OCI-LY7 (cell line): ENCODE measurements around the gene KIF22. TPM values are rescaled to one million over a fixed set of nuclear protein-coding genes. Genes with fewer than 3 reads are reported as not detected.

Experiments used
- BruUV-seq: library from RNA; stranded (reverse); fragments of 400-500 nt; replicated peaks from 2 replicates; lab custom pipeline; 2021; lab: Mats Ljungman, UMichigan
- CTCF ChIA-PET: fragments of 300-600 bp; sonication (Branson Sonifier 250); formaldehyde crosslinking; loops from one replicate; lab custom pipeline; 2022; ENCODE audit warnings: antibody characterized with exemption; ENCODE audit not compliant: unreplicated experiment; lab: Charles Lee
- POLR2A ChIA-PET: fragments of 300-600 bp; sonication (Branson Sonifier 250); formaldehyde crosslinking; loops from one replicate; lab custom pipeline; 2022; ENCODE audit warnings: antibody characterized with exemption; lab: Charles Lee
- DNase-seq: peaks from one replicate; pipeline ENCODE4 v3.0.0-alpha.2; 2015; ENCODE audit warnings: low spot score
- H2AFZ ChIP-seq: fragments of 200-600 bp; sonication (generic), shearing (Covaris generic); 2 replicates; pipeline ENCODE4 v1.6.1; 2014; ENCODE audit warnings: mild to moderate bottlenecking, antibody characterized with exemption, low read length, moderate library complexity
- H3K27ac ChIP-seq: fragments of 200-600 bp; sonication (generic); 2 replicates; pipeline ENCODE4 v1.5.1; 2014; ENCODE audit warnings: mixed run types, low read depth, mild to moderate bottlenecking, moderate library complexity, low read length, inconsistent platforms; ENCODE audit not compliant: poor library complexity, severe bottlenecking
- H3K36me3 ChIP-seq: fragments of 200-600 bp; sonication (generic); 2 replicates; pipeline ENCODE4 v1.6.1; 2014; ENCODE audit warnings: mild to moderate bottlenecking, antibody characterized with exemption, low read length, moderate library complexity, mixed read lengths; ENCODE audit not compliant: insufficient read depth
- H3K4me1 ChIP-seq: fragments of 200-600 bp; sonication (generic); 2 replicates; pipeline ENCODE4 v1.5.1; 2014; ENCODE audit warnings: mild to moderate bottlenecking, low read length; ENCODE audit not compliant: insufficient read depth, poor library complexity, severe bottlenecking
- H3K4me2 ChIP-seq: fragments of 200-600 bp; sonication (generic); 2 replicates; pipeline ENCODE4 v1.6.1; 2014; ENCODE audit warnings: mild to moderate bottlenecking, low read length
- H3K4me3 ChIP-seq: fragments of 200-600 bp; sonication (generic); 2 replicates; pipeline ENCODE4 v1.5.1; 2014; ENCODE audit warnings: mild to moderate bottlenecking, low read depth, low read length; ENCODE audit not compliant: poor library complexity, severe bottlenecking
- H3K79me2 ChIP-seq: fragments of 200-600 bp; sonication (generic); 2 replicates; pipeline ENCODE4 v1.6.1; 2016; ENCODE audit warnings: low read depth, mild to moderate bottlenecking, low read length, moderate library complexity, mixed read lengths; ENCODE audit not compliant: insufficient read depth
- H3K9me2 ChIP-seq: fragments of 200-600 bp; sonication (generic); 2 replicates; pipeline ENCODE4 v1.6.1; 2016; ENCODE audit warnings: mild to moderate bottlenecking, low read length, mixed read lengths; ENCODE audit not compliant: insufficient read depth
- H3K9me3 ChIP-seq: fragments of 200-600 bp; sonication (generic); 2 replicates; pipeline ENCODE4 v1.6.1; 2014; ENCODE audit warnings: mild to moderate bottlenecking, mixed run types, low read length, mixed read lengths
- H4K20me1 ChIP-seq: fragments of 200-600 bp; sonication (generic); 2 replicates; pipeline ENCODE4 v1.6.1; 2014; ENCODE audit warnings: mild to moderate bottlenecking, antibody characterized with exemption, low read length, moderate library complexity, mixed read lengths; ENCODE audit not compliant: insufficient read depth
- CTCF ChIP-seq: fragments of 200-600 bp; sonication (generic); conservative IDR thresholded peaks from 2 replicates; pipeline ENCODE4 v1.5.1; 2014; ENCODE audit warnings: mild to moderate bottlenecking, antibody characterized with exemption, low read length, moderate library complexity, mixed read lengths
- EZH2phosphoT487 ChIP-seq: fragments of 200-600 bp; sonication (generic); IDR thresholded peaks from 2 replicates; pipeline ENCODE4 v1.6.1; 2018; ENCODE audit warnings: low read depth, borderline replicate concordance, mild to moderate bottlenecking, mixed run types, antibody characterized with exemption, low read length, moderate library complexity, mixed read lengths
- intact Hi-C: fragments of 100-400 bp; cut with micrococcal nuclease; formaldehyde crosslinking; loops from one replicate; pipeline ENCODE4 v1.10.0; 2022; ENCODE audit not compliant: unreplicated experiment
- total RNA-seq, 2 experiments: library from RNA; depleted of rRNA in 1 of 2; stranded (reverse); fragments of >200 nt in 1 of 2; shearing (Covaris generic) in 1 of 2; gene quantifications; 2 replicates each; pipeline ENCODE4 v1.2.3, GENCODE V29; 2014 to 2022

Gene KIF22
- total RNA-seq, 2 experiments from 2014 or later = 232 to 339 TPM

GRCh38 chr16:29812754-29813643, 22.4 kb downstream of the KIF22 start:
- POLR2A ChIA-PET = no interaction called here
- Histone ChIP-seq H3K4me2 (no peak overlapping the region), H3K4me1 (peaks cover 57% of the 10 kb centered on the region), H2AFZ (no peak overlapping the region), H3K36me3 (peaks cover 38% of the 10 kb centered on the region), H3K27ac (no peak overlapping the region), H3K4me3 (no peak overlapping the region), H4K20me1 (peaks cover 18% of the 10 kb centered on the region), H3K79me2 (peaks cover 27% of the 10 kb centered on the region; the same call in 1 of the 2 replicates), H3K9me2 (no peaks in the 10 kb centered on the region), H3K9me3 (no peaks in the 10 kb centered on the region)
- no TSS peak for BruUV-seq
- intact Hi-C loops = no loop called here
- CTCF ChIA-PET = no interaction called here
- TF ChIP-seq CTCF (no peak), EZH2phosphoT487 (no peak)
- DNase-seq = no peak

DNA sequence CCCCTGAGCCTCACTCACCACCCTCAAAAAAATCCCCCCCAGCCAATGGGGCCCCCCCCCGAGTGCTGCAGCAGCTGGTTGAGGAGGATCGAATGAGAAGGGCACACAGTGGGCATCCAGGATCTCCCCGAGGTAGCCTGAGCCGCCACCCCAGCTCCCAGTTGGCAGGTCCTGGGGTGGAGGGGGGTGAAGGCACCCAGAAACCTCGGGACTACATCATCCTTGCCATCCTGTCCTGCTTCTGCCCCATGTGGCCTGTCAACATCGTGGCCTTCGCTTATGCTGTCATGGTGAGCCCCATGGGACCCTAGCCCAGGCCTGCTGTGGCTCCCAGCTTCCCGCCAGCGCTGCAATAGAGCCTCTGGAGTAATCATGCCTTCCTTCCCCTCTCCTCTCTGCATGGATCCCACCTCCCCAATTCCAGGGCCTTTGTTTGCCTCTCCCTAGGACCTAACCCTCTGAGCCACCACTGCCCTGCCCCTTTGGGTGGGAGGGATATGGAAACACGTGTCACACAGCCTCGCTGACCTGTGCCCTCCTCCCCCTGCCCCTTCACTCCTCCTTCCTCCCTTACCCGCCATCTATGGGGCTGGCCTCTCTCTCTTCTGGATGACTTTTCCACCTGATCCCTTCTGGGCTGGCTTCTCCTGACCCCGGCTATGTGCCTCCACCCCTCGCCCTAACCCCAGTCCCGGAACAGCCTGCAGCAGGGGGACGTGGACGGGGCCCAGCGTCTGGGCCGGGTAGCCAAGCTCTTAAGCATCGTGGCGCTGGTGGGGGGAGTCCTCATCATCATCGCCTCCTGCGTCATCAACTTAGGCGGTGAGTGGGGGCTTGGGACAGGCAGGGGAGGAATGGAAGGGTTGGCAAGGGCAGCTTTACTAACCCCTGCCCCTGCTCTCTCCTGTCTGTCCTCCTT, 23.4 kb downstream of the KIF22 start:
- Histone ChIP-seq H3K27ac (no peak overlapping the region), H3K4me3 (no peak overlapping the region), H3K36me3 (peaks cover 38% of the 10 kb centered on the region), H4K20me1 (peaks cover 11% of the 10 kb centered on the region; the same call in 1 of the 2 replicates), H3K4me2 (peak overlapping the region; percentile 88; the same call in 1 of the 2 replicates), H3K9me2 (no peaks in the 10 kb centered on the region), H3K9me3 (no peaks in the 10 kb centered on the region), H2AFZ (no peak overlapping the region), H3K79me2 (peaks cover 26% of the 10 kb centered on the region; the same call in 1 of the 2 replicates), H3K4me1 (peaks cover 57% of the 10 kb centered on the region)
- ChIA-PET POLR2A (no interaction called here), CTCF (no interaction called here)
- intact Hi-C loops = no loop called here
- DNase-seq = no peak
- TF ChIP-seq CTCF = no peak
- no peak for TF ChIP-seq EZH2phosphoT487
- BruUV-seq = no TSS peak
